Measurements from ENCODE around the gene CRAMP1.
A peak's percentile ranks its signal among the peaks of the same experiment; 100 is the strongest.

Gene CRAMP1

GRCh38 chr16:1721372-1721771, 109.2 kb downstream of the CRAMP1 start:
- DNase-seq: no peak

GRCh38 chr16:1723450-1724147, 111.4 kb downstream of the CRAMP1 start:
- DNase-seq: peak; percentile 32

DNA sequence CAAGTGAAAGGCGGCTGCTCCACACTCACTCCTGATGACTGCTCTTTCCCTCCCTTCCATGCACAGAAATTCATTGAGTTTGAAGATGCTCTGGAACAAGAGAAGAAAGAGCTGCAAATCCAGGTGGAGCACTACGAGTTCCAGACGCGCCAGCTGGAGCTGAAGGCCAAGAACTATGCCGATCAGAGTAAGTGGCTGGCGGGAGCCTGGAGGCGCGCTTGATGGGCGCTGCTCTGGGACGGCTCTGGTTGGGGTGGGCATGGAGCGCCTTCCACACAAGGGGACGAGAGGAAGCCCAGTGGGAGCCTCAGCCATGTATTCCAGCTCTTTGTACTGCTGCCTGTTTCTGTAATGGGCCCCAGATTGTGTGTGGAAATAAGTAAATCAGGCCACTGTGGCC, 112.3 kb downstream of the CRAMP1 start:
- DNase-seq: no peak

- no peak for DNase-seq
Observed at GRCh38 chr16:1726661-1727502, 114.7 kb downstream of the CRAMP1 start.
